HG03575 (cell line): ENCODE results near the gene MRPL33.

Experiments
- ATAC-seq: cut with Tn5 transposase; IDR thresholded peaks from one replicate; pipeline ENCODE4 v1.9.1; 2021; ENCODE audit not compliant: unreplicated experiment, insufficient number of reproducible peaks, low FRiP score; ENCODE audit errors: extremely low read depth

Gene MRPL33

GRCh38 chr2:27765621-27766286 is 5.8 kb upstream of the MRPL33 start:
- ATAC-seq, result no peak

- ATAC-seq, result no peak
These were observed 5.2 kb upstream of the MRPL33 start for GRCh38 chr2:27766287-27766661.

- ATAC-seq, result no peak
These were observed 344 bp upstream of the MRPL33 start for GRCh38 chr2:27771202-27771547.

GRCh38 chr2:27772804-27773203 is 1.3 kb downstream of the MRPL33 start:
- ATAC-seq, result no peak

GRCh38 chr2:27773959-27774358 is 2.4 kb downstream of the MRPL33 start:
- no peak for ATAC-seq

GRCh38 chr2:27776097-27776496 is 4.6 kb downstream of the MRPL33 start:
- no peak for ATAC-seq

- no peak for ATAC-seq
These were observed 5.2 kb downstream of the MRPL33 start for GRCh38 chr2:27776696-27777095.

- ATAC-seq, result no peak
These were observed 8.0 kb downstream of the MRPL33 start for GRCh38 chr2:27779417-27780055.

GRCh38 chr2:27781496-27781895 is 10.0 kb downstream of the MRPL33 start:
- ATAC-seq, result no peak

GRCh38 chr2:27782701-27783100 is 11.2 kb downstream of the MRPL33 start:
- no peak for ATAC-seq

GRCh38 chr2:27790796-27791195 is 19.3 kb downstream of the MRPL33 start:
- no peak for ATAC-seq

- ATAC-seq, result no peak
These were observed 21.2 kb downstream of the MRPL33 start for GRCh38 chr2:27792759-27793158.

- no peak for ATAC-seq
These were observed 23.7 kb downstream of the MRPL33 start for GRCh38 chr2:27795093-27795834.

- no peak for ATAC-seq
These were observed 24.4 kb downstream of the MRPL33 start for GRCh38 chr2:27795868-27796277.

GRCh38 chr2:27796791-27797765 is 25.6 kb downstream of the MRPL33 start:
- ATAC-seq, result no peak

GRCh38 chr2:27797841-27798240 is 26.3 kb downstream of the MRPL33 start:
- no peak for ATAC-seq

- no peak for ATAC-seq
These were observed 27.0 kb downstream of the MRPL33 start for GRCh38 chr2:27798486-27798885.

GRCh38 chr2:27798948-27799645 is 27.6 kb downstream of the MRPL33 start:
- ATAC-seq, result no peak

GRCh38 chr2:27799646-27800010 is 28.1 kb downstream of the MRPL33 start:
- ATAC-seq, result no peak
